C4-2B (cell line): ENCODE data around the gene CITED1.

Experiments used
- H3K27ac ChIP-seq: fragments of 450-650 bp; 2 replicates; pipeline ENCODE4 v1.5.1; 2017
- ZFX ChIP-seq: fragments of 450-650 bp; IDR thresholded peaks from 2 replicates; pipeline ENCODE4 v1.6.1; 2017
- TF ChIP-seq, protein P1 (sequence below): fragments of 450-650 bp; conservative IDR thresholded peaks from 2 replicates; pipeline ENCODE4 v1.5.1; 2017; ENCODE audit warnings: mild to moderate bottlenecking

The CITED1 gene

DNA sequence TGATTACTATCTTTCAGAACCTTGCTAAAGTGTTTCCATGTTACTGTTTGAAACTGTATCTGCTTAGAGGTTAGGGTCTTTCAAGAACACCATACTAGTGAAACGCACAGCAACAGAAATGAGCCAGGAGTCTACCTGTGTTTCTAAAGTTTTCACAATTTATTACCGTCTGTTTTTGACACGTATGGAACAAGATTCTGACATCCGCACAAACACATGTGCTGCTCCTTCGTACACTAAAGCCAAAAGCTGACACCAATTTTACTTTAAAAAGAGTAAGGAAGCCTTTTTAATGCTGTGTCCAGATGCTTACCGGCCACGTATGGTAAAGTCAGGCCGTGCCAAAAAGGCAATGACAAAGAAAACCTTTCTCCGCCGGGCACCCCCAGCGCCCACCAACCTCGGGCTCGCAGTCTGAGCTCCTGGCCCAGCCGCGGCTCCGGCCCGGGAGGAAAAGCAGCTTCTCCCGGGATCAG, 29.2 kb downstream of the CITED1 start:
- H3K27ac ChIP-seq, result peak overlapping the region; percentile 91
- no peak for TF ChIP-seq ZFX
- TF ChIP-seq, protein P1, sequence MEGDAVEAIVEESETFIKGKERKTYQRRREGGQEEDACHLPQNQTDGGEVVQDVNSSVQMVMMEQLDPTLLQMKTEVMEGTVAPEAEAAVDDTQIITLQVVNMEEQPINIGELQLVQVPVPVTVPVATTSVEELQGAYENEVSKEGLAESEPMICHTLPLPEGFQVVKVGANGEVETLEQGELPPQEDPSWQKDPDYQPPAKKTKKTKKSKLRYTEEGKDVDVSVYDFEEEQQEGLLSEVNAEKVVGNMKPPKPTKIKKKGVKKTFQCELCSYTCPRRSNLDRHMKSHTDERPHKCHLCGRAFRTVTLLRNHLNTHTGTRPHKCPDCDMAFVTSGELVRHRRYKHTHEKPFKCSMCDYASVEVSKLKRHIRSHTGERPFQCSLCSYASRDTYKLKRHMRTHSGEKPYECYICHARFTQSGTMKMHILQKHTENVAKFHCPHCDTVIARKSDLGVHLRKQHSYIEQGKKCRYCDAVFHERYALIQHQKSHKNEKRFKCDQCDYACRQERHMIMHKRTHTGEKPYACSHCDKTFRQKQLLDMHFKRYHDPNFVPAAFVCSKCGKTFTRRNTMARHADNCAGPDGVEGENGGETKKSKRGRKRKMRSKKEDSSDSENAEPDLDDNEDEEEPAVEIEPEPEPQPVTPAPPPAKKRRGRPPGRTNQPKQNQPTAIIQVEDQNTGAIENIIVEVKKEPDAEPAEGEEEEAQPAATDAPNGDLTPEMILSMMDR, result no peak

DNA sequence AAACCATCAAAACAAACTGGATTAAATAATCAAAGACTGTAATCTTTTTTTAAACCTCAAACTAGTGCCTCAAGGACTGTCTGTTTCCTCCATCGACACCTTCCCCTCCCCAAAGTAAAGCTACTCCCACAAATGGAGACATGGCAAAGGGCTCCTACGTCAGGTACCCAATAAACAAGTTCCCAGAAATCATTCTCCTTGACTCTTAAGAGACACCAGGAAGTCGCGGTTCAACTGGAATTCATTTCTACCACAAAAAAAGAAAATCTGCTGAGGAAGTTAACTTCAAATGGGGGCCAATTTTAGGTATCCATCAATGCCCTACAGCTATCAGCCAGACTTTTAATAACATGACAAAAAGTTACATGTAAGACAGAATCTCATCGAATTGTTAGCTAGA, 31.2 kb downstream of the CITED1 start:
- TF ChIP-seq, protein P1, result no peak
- TF ChIP-seq ZFX, result no peak
- H3K27ac ChIP-seq, result no peak overlapping the region

DNA sequence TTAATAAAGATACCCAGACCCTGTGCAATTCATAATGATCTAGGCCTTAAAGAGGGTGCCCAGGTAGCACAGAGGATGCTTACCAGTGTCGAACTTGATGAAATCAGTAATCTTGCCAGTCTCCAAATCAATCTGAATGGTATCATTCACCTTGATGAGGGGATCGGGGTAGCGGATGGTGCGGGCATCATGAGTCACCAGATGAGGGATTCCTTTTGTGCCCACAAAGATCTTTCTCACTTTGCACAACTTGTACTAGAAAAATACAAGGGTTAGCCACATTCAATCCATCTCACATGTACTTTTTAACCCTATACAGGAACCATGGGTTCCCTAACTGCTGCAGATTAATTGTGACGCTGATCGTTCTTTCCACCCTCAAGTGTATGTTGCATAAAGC, 32.0 kb downstream of the CITED1 start:
- H3K27ac ChIP-seq, result no peak overlapping the region
- TF ChIP-seq, protein P1, result no peak
- no peak for TF ChIP-seq ZFX

DNA sequence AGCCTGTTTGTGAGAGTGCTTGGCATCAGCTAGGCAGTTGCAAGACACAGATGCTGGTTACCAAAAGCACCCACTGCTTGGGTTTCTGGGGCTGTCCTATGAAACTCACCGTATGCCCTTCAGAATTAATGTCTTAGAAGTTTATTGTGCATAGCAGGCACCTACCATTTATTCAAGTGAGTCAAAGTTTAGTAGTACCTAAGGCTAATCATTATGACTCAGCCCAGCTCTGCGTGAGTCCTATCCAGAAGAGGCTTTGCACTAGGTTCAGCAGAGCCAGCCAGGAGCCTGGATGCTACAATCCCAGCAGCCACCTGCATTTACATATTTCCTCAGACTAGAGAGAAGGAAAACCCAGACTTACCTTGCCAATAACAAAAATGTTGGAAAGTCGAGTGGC, 32.8 kb downstream of the CITED1 start:
- TF ChIP-seq, protein P1, result no peak
- TF ChIP-seq ZFX, result no peak
- no peak overlapping the region for H3K27ac ChIP-seq

DNA sequence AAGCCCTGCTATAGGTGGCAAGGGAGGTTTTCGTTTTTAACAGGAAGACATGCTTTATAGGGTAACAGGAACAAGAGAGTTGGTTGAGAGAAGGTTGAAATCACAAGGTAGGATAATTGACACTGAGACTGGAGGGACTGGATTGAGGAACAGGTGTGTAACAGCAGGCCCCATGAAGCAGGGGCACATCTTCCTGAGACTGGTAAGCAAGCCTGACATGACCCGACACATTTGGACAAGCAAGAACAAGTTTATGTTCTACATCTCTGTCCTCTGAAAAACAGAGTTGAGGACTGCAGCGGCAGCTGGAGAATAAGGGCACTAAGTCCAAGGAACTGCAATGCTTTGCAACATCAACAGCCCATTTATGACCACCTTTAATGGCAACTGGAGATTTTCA, 33.9 kb downstream of the CITED1 start:
- no peak overlapping the region for H3K27ac ChIP-seq
- TF ChIP-seq, protein P1, result no peak
- no peak for TF ChIP-seq ZFX

DNA sequence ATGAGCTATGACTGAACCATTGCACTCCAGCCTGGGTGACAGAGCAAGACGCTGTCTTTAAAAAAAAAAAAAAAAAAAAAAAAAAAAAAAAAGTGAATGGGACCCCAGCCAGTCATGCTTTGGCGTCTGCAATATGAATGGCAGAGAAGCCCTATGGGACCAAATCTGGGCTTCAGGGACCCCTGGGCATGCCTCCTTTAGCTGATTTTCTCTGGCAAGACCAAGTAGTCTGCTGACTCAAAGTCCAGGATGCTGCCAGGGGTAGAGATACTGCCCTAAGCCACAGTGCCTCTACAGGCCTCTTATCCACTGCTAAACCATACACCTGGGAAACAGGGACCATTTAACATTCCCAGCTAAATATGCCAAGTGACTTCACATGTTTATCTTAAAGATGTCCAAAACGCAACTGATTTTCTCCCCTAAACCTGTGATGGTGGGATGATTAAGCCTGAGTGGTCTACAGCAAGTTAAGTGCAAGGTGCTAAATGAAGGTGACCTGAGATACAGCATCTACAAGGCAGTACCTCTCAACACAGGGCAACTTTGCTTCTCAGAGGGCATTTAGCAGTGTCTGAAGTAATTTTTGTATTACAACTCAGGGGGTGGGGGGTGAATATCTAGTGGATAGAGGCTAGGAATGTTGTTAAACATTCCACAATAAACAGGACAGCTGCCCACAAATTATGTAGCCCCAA, 34.5 kb downstream of the CITED1 start:
- TF ChIP-seq, protein P1, result no peak
- TF ChIP-seq ZFX, result no peak
- no peak overlapping the region for H3K27ac ChIP-seq

DNA sequence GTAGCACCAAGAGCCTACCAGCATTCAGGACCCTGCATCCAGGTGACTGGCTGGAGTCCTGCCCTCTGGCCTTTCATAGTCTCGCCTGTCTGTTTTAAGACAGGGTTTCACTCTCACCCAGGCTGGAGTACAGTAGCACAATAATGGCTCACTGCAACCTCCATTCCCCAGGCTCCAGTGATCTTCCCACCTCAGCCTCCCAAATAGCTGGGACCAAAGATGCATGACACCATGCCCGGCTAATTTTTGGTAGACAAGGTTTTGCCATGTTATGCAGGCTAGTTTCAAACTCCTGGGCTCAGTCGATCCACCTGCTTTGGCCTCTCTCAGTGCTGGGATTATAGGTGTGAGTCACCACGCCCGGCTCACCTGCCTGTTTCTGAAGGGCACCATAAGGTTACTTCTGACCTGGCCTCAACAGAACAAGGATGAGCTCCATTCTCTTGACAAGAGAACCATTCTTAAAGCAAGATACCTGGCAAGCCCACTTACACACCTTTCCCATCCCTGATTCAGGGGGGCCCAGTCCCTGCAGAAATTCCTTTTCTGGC, 35.3 kb downstream of the CITED1 start:
- TF ChIP-seq, protein P1, result no peak
- no peak for TF ChIP-seq ZFX
- H3K27ac ChIP-seq, result no peak overlapping the region
